CD14-positive monocyte (primary cell): ENCODE measurements around the gene STARD10. TPM values are rescaled to one million over a fixed set of nuclear protein-coding genes. Genes with fewer than 3 reads are reported as not detected.

ENCODE experiments used
- DNase-seq, 3 donors: peaks; one replicate each; pipeline ENCODE4 v3.0.0-alpha.2; 2011 to 2022
- H2AFZ ChIP-seq: 2 replicates; pipeline ENCODE4 v1.6.0; 2012; ENCODE audit warnings: mild to moderate bottlenecking, low read depth, low read length, inconsistent platforms; ENCODE audit not compliant: insufficient read depth, poor library complexity, severe bottlenecking
- H3K27ac ChIP-seq, 2 donors: 1 replicate in 1 of 2; 2 replicates in 1 of 2; pipeline ENCODE4 v1.5.1; 2012 to 2013; ENCODE audit warnings: low read length in 2 of 2, control low read depth in 1 of 2, inconsistent platforms in 1 of 2, low read depth in 1 of 2, mild to moderate bottlenecking in 1 of 2
- H3K27me3 ChIP-seq, 2 donors: one replicate each; pipeline versions ENCODE4 v1.6.0 to v1.6.1; 2011 to 2013; ENCODE audit warnings: low read length in 2 of 2; ENCODE audit not compliant: control insufficient read depth in 2 of 2, insufficient read depth in 2 of 2
- H3K36me3 ChIP-seq, 2 donors: replicated peaks in 1 of 2; 1 replicate in 1 of 2; 2 replicates in 1 of 2; pipeline versions ENCODE4 v1.5.1 to v1.6.1; 2012 to 2013; ENCODE audit warnings: low read length in 2 of 2, control low read depth in 1 of 2, inconsistent platforms in 1 of 2, mild to moderate bottlenecking in 1 of 2; ENCODE audit not compliant: insufficient read depth in 2 of 2, control insufficient read depth in 1 of 2
- H3K4me1 ChIP-seq, 2 donors: 1 replicate in 1 of 2; 2 replicates in 1 of 2; pipeline versions ENCODE4 v1.5.1 to v1.6.1; 2012 to 2013; ENCODE audit warnings: low read length in 2 of 2, control low read depth in 1 of 2, inconsistent platforms in 1 of 2, mild to moderate bottlenecking in 1 of 2, moderate library complexity in 1 of 2; ENCODE audit not compliant: insufficient read depth in 2 of 2, control insufficient read depth in 1 of 2
- H3K4me2 ChIP-seq: replicated peaks from 2 replicates; pipeline ENCODE3; 2012; ENCODE audit warnings: low read length, moderate library complexity, mild to moderate bottlenecking; ENCODE audit not compliant: poor library complexity, severe bottlenecking; ENCODE audit errors: extremely low read depth
- H3K4me3 ChIP-seq, 3 experiments: fragments of 200-600 bp in 1 of 3; sonication (generic) in 1 of 3; replicated peaks in 1 of 3; 1 replicate in 2 of 3; 2 replicates in 1 of 3; pipeline ENCODE4 v1.5.1; 2011 to 2013; ENCODE audit warnings: low read length in 3 of 3, mild to moderate bottlenecking in 3 of 3, control low read depth in 2 of 3, low read depth in 2 of 3, inconsistent platforms in 1 of 3, moderate library complexity in 1 of 3
- H3K79me2 ChIP-seq: 2 replicates; pipeline ENCODE4 v1.6.0; 2012; ENCODE audit warnings: mild to moderate bottlenecking, control low read depth, inconsistent platforms, low read length, moderate library complexity; ENCODE audit not compliant: insufficient read depth
- H3K9ac ChIP-seq: 2 replicates; pipeline ENCODE4 v1.6.0; 2017; ENCODE audit warnings: low read length, mild to moderate bottlenecking; ENCODE audit not compliant: insufficient read depth, poor library complexity, severe bottlenecking
- H3K9me3 ChIP-seq, 2 donors: replicated peaks in 1 of 2; 1 replicate in 1 of 2; 2 replicates in 1 of 2; pipeline versions ENCODE4 v1.5.1 to v1.6.1; 2012 to 2013; ENCODE audit warnings: low read length in 2 of 2, control low read depth in 1 of 2; ENCODE audit not compliant: control insufficient read depth in 1 of 2, insufficient read depth in 1 of 2
- H4K20me1 ChIP-seq: 2 replicates; pipeline ENCODE4 v1.6.0; 2012; ENCODE audit warnings: mild to moderate bottlenecking, low read length, control low read depth, moderate library complexity; ENCODE audit not compliant: insufficient read depth
- H3K27ac Mint-ChIP-seq, 7 donors: one replicate each; pipeline ENCODE4 v1.8.0; 2020; ENCODE audit warnings: mild to moderate bottlenecking in 7 of 7, mixed read lengths in 7 of 7, moderate library complexity in 6 of 7, inconsistent platforms in 2 of 7
- H3K27me3 Mint-ChIP-seq, 3 donors: one replicate each; pipeline ENCODE4 v1.8.0; 2021 to 2022; ENCODE audit warnings: low read depth in 3 of 3, mild to moderate bottlenecking in 3 of 3, mixed read lengths in 3 of 3, moderate library complexity in 3 of 3, inconsistent platforms in 1 of 3
- H3K36me3 Mint-ChIP-seq, 2 donors: one replicate each; pipeline ENCODE4 v1.8.0; 2020; ENCODE audit warnings: mixed read lengths in 2 of 2, inconsistent platforms in 1 of 2, mild to moderate bottlenecking in 1 of 2
- H3K4me1 Mint-ChIP-seq: one replicate; pipeline ENCODE4 v1.8.0; 2020; ENCODE audit warnings: mild to moderate bottlenecking, mixed read lengths
- H3K4me3 Mint-ChIP-seq, 2 donors: one replicate each; pipeline ENCODE4 v1.8.0; 2020; ENCODE audit warnings: mild to moderate bottlenecking in 2 of 2, mixed read lengths in 2 of 2, moderate library complexity in 1 of 2
- H3K9me3 Mint-ChIP-seq, 7 donors: one replicate each; pipeline ENCODE4 v1.8.0; 2020 to 2022; ENCODE audit warnings: mixed read lengths in 7 of 7, mild to moderate bottlenecking in 6 of 7, moderate library complexity in 6 of 7, inconsistent platforms in 2 of 7
- CTCF ChIP-seq: fragments of 200-600 bp; IDR thresholded peaks from one replicate; pipeline ENCODE4 v1.8.0; 2022; ENCODE audit warnings: antibody characterized with exemption, mild to moderate bottlenecking
- WGBS: methylation state at CpG from one replicate; pipeline ENCODE4 v1.1.5; 2013; ENCODE audit warnings: missing lambda C conversion rate; ENCODE audit not compliant: insufficient coverage; 5-methylcytosine and 5-hydroxymethylcytosine counted together
- intact Hi-C, 2 donors: fragments of 100-400 bp; cut with micrococcal nuclease; formaldehyde crosslinking; loops; one replicate each; pipeline versions ENCODE4 v1.15.0 to v1.15.1; 2023
- polyA plus RNA-seq, 3 donors: library from polyadenylated mRNA; depleted of rRNA in 1 of 3; unstranded in 2 of 3; stranded (reverse) in 1 of 3; fragments of 300-500 nt in 2 of 3; fragments of >200 nt in 1 of 3; fragmentation: Illumina TruSeq in 2 of 3; gene quantifications; 1 replicate in 2 of 3; 2 replicates in 1 of 3; pipeline ENCODE4 v1.2.3, GENCODE V29; 2012 to 2021

Gene STARD10
- polyA plus RNA-seq, 3 donors, result 13.6 to 18.7 (median 15.4) TPM

- no peak for TF ChIP-seq CTCF
- intact Hi-C loops, result loop anchor here in 1 of 2 donors (2.0 kb wide), 3 partner anchors 20 to 92 kb away; partner anchors contain the start of gene STARD10
- H3K36me3 ChIP-seq, result peaks cover 33 to 37% of the 10 kb centered on the region in 2 donors
- H3K27ac ChIP-seq, result peak overlapping the region; percentile 98
- H3K4me2 ChIP-seq, result peak overlapping the region; percentile 100
- Mint-ChIP-seq H3K27ac (peak overlapping the region; percentile 98 to 99 (median 99)), H3K27me3 (peaks cover 0 to 5% (median 3%) of the 10 kb centered on the region in 3 donors), H3K36me3 (peaks cover 41 to 63% of the 10 kb centered on the region in 2 donors), H3K4me1 (peaks cover 61% of the 10 kb centered on the region), H3K9me3 (peaks cover 0 to 5% (median 3%) of the 10 kb centered on the region in 7 donors), H3K4me3 (peak overlapping the region; percentile 96 to 97)
- WGBS, result 0% methylated on average over 6 of the region's 13 CpGs
- no peaks in the 10 kb centered on the region for H3K9me3 ChIP-seq
- H4K20me1 ChIP-seq, result peaks cover 59% of the 10 kb centered on the region
- H3K9ac ChIP-seq, result peak overlapping the region; percentile 94
- peak overlapping the region; percentile 73 to 100 (median 99) for H3K4me3 ChIP-seq
- H3K27me3 ChIP-seq, result no peaks in the 10 kb centered on the region
- peaks cover 39 to 65% of the 10 kb centered on the region in 2 donors for H3K4me1 ChIP-seq
- peaks cover 98% of the 10 kb centered on the region for H3K79me2 ChIP-seq
- DNase-seq, result no peak
- no peak overlapping the region for H2AFZ ChIP-seq
Measured at GRCh38 chr11:72815110-72815618, 21.3 kb upstream of the STARD10 start.

GRCh38 chr11:72814286-72815109 is 20.7 kb upstream of the STARD10 start, which contains the start of gene ATG16L2:
TSS of gene ATG16L2 (plus strand) at chr11:72814411. CDS start at chr11:72814446, 35 bp downstream.
- peaks cover 65% of the 10 kb centered on the region for H3K4me1 Mint-ChIP-seq
- H3K9me3 Mint-ChIP-seq, result peaks cover 0 to 5% (median 3%) of the 10 kb centered on the region in 7 donors
- DNase-seq, result peak; percentile 74 to 86 (median 80)

More at GRCh38 chr11:72814286-72815109, 20.7 kb upstream of the STARD10 start, which contains the start of gene ATG16L2:
- peaks cover 40 to 63% of the 10 kb centered on the region in 2 donors for H3K36me3 Mint-ChIP-seq
- WGBS, result under 1% methylated on average over 75 of the region's 75 CpGs
- Histone ChIP-seq H2AFZ (peak within 1 kb of the TSS; percentile 60), H3K4me3 (peak within 1 kb of the TSS; percentile 73 to 100 (median 99)), H4K20me1 (peaks cover 53% of the 10 kb centered on the region), H3K79me2 (peaks cover 100% of the 10 kb centered on the region), H3K9me3 (no peaks in the 10 kb centered on the region), H3K9ac (peak within 1 kb of the TSS; percentile 94), H3K27ac (peak within 1 kb of the TSS; percentile 98), H3K36me3 (peaks cover 34 to 36% of the 10 kb centered on the region in 2 donors), H3K27me3 (no peaks in the 10 kb centered on the region), H3K4me2 (peak within 1 kb of the TSS; percentile 100), H3K4me1 (peaks cover 46 to 70% of the 10 kb centered on the region in 2 donors)
- intact Hi-C loops, result loop anchor here (2.0 to 5.0 kb wide), 5 partner anchors 20 to 92 kb away; partner anchors contain the start of gene STARD10 (in 1 of the 2)
- H3K27me3 Mint-ChIP-seq, result peaks cover 0 to 5% (median 3%) of the 10 kb centered on the region in 3 donors
- TF ChIP-seq CTCF, result no peak
- H3K27ac Mint-ChIP-seq, result peak within 1 kb of the TSS; percentile 98 to 100 (median 99)
- H3K4me3 Mint-ChIP-seq, result peak within 1 kb of the TSS; percentile 99 to 100
